ENCODE measurements around the gene CA5A. TPM values are rescaled to one million over a fixed set of nuclear protein-coding genes. Genes with fewer than 3 reads are reported as not detected.

The CA5A gene
- total and polyA plus RNA-seq, 2 of the 13 experiments (the other 11 are each of a cell fraction or from before 2014, with no cell fraction given): 66.8 to 106 TPM

DNA sequence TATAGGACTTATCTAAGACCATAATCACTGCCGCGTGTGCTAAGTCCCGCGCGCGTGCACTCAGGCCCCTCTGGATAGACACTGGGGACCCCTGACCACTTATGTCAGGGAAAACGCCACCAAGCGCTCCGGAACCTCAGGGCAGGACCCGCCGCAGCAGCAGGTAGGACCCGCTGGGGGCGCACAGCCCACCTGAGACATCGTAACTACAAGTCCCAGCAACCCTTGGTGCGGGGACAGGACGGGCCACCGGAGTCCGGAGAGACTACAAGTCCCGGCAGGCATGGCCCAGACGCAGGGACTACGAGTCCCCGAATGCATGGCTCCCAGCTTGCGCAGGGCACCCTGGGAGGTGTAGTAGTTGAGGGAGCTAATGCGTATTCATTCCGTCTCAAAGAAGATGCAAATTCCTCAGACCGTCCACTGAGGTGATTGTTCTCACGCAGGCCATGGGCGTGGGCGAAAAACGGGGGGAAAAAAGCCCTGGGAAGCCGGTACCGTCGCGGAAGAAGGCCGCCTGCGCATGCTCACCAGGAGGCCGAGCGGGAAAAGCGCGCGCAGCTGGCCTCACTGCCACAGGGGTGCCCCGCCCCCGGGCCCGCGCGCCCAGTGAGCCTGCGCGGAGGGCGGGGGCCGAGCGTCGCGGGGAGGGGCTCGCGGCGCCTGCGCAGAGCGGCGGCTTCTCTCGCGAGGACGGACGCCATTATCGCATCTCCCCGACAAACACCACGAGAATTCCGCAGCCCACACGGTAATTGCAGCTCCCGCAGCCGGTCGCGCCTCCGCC, 14.6 kb upstream of the CA5A start, which contains the start of gene BANP (continued):
- TF ChIP-seq, protein P1, sequence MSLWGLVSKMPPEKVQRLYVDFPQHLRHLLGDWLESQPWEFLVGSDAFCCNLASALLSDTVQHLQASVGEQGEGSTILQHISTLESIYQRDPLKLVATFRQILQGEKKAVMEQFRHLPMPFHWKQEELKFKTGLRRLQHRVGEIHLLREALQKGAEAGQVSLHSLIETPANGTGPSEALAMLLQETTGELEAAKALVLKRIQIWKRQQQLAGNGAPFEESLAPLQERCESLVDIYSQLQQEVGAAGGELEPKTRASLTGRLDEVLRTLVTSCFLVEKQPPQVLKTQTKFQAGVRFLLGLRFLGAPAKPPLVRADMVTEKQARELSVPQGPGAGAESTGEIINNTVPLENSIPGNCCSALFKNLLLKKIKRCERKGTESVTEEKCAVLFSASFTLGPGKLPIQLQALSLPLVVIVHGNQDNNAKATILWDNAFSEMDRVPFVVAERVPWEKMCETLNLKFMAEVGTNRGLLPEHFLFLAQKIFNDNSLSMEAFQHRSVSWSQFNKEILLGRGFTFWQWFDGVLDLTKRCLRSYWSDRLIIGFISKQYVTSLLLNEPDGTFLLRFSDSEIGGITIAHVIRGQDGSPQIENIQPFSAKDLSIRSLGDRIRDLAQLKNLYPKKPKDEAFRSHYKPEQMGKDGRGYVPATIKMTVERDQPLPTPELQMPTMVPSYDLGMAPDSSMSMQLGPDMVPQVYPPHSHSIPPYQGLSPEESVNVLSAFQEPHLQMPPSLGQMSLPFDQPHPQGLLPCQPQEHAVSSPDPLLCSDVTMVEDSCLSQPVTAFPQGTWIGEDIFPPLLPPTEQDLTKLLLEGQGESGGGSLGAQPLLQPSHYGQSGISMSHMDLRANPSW (CRISPR knock-in tag; IDR thresholded peaks at IDR 0.05; ENCODE audit: borderline replicate concordance): peak; percentile 90; the same call in 1 of the 2 replicates
- peak; percentile 73 for TF ChIP-seq PHF5A (CRISPR knock-in tag; IDR thresholded peaks at IDR 0.05; ENCODE audit: low read depth, unreplicated experiment)
- TF ChIP-seq ZNF383 (CRISPR knock-in tag; IDR thresholded peaks at IDR 0.05; ENCODE audit: borderline replicate concordance): 0 out of 2 replicates have a peak, but pooled peaks have one; percentile 54
- TF ChIP-seq, protein P2, sequence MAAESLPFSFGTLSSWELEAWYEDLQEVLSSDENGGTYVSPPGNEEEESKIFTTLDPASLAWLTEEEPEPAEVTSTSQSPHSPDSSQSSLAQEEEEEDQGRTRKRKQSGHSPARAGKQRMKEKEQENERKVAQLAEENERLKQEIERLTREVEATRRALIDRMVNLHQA (CRISPR knock-in tag; IDR thresholded peaks at IDR 0.05): no peak
- TF ChIP-seq, protein P3, sequence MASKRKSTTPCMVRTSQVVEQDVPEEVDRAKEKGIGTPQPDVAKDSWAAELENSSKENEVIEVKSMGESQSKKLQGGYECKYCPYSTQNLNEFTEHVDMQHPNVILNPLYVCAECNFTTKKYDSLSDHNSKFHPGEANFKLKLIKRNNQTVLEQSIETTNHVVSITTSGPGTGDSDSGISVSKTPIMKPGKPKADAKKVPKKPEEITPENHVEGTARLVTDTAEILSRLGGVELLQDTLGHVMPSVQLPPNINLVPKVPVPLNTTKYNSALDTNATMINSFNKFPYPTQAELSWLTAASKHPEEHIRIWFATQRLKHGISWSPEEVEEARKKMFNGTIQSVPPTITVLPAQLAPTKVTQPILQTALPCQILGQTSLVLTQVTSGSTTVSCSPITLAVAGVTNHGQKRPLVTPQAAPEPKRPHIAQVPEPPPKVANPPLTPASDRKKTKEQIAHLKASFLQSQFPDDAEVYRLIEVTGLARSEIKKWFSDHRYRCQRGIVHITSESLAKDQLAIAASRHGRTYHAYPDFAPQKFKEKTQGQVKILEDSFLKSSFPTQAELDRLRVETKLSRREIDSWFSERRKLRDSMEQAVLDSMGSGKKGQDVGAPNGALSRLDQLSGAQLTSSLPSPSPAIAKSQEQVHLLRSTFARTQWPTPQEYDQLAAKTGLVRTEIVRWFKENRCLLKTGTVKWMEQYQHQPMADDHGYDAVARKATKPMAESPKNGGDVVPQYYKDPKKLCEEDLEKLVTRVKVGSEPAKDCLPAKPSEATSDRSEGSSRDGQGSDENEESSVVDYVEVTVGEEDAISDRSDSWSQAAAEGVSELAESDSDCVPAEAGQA (IDR thresholded peaks at IDR 0.05; ENCODE audit: low read depth): peak; percentile 89
- TF ChIP-seq, protein P3 (CRISPR knock-in tag; IDR thresholded peaks at IDR 0.05; ENCODE audit: borderline replicate concordance): 0 out of 2 replicates have a peak, but pooled peaks have one; percentile 33
- TF ChIP-seq, protein P4, sequence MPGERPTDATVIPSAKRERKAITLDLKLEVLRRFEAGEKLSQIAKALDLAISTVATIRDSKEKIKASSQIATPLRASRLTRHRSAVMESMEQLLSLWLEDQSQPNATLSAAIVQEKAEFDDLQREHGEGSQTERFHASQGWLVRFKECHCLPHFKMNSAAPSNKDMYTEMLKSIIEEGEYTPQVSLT (CRISPR knock-in tag; IDR thresholded peaks at IDR 0.05; ENCODE audit: borderline replicate concordance, low read depth): no peak
- no peak for TF ChIP-seq ZNF562 (CRISPR knock-in tag; IDR thresholded peaks at IDR 0.05; ENCODE audit: borderline replicate concordance)
- peak; percentile 97 for TF ChIP-seq GABPB1 (CRISPR knock-in tag; IDR thresholded peaks at IDR 0.05)
- TF ChIP-seq ATM (IDR thresholded peaks at IDR 0.05; ENCODE audit: borderline replicate concordance): no peak
- peak; percentile 65; the same call in 1 of the 2 replicates for TF ChIP-seq ZNF263 (CRISPR knock-in tag; IDR thresholded peaks at IDR 0.05)
- TF ChIP-seq ZBTB7A (CRISPR knock-in tag; IDR thresholded peaks at IDR 0.05): peak; percentile 96
- TF ChIP-seq ZNF558 (CRISPR knock-in tag; IDR thresholded peaks at IDR 0.05; ENCODE audit: borderline replicate concordance): 0 out of 2 replicates have a peak, but pooled peaks have one; percentile 60
- TF ChIP-seq ZNF10 (CRISPR knock-in tag; IDR thresholded peaks at IDR 0.05; ENCODE audit: borderline replicate concordance, low read depth): no peak
- no peak for TF ChIP-seq NR1H2 (CRISPR knock-in tag; IDR thresholded peaks at IDR 0.05; ENCODE audit: borderline replicate concordance, low read depth)
- TF ChIP-seq MATR3 (CRISPR knock-in tag; IDR thresholded peaks at IDR 0.05): no peak
- TF ChIP-seq CHD2 (IDR thresholded peaks at IDR 0.05; ENCODE audit: low read depth, low read length): peak; percentile 96
- TF ChIP-seq ZNF234 (CRISPR knock-in tag; conservative IDR thresholded peaks at IDR 0.05): no peak
